ENCODE data around the gene NF1. TPM values are rescaled to one million over a fixed set of nuclear protein-coding genes. Genes with fewer than 3 reads are reported as not detected.

NF1 gene
- total and polyA plus RNA-seq, 2 donors (not counting 1 experiment from before 2014, with no cell fraction given), result 10.8 to 27.7 TPM

- Mint-ChIP-seq H3K4me3 (no peak overlapping the region), H3K4me1 (peaks cover 29% of the 10 kb centered on the region), H3K9me3 (ENCODE audit: insufficient read depth) (no peaks in the 10 kb centered on the region), H3K27ac (no peak overlapping the region), H3K27me3 (no peaks in the 10 kb centered on the region)
- ChIA-PET CTCF (interaction anchor here (0.7 to 10.8 kb wide), 5 partner anchors 50 to 160 kb away, joined by 3 to 125 read pairs (median 3); no protein-coding TSS in a partner anchor), POLR2A (no interaction called here)
- no peak overlapping the region for H2AFZ ChIP-seq (ENCODE audit: insufficient read depth, low read depth, low read length, poor library complexity, severe bottlenecking)
- H3K4me1 ChIP-seq (ENCODE audit: control insufficient read depth in 2 of 2, insufficient read depth in 2 of 2, low read length in 2 of 2), result peaks cover 5 to 6% of the 10 kb centered on the region in 2 donors
- no peaks in the 10 kb centered on the region for H3K36me3 ChIP-seq (replicated peaks in 1 of 2; ENCODE audit: control extremely low read depth in 1 of 2, control insufficient read depth in 1 of 2, extremely low read depth in 1 of 2, insufficient read depth in 2 of 2, low read length in 1 of 2)
- H3K9ac ChIP-seq (ENCODE audit: low read length), result no peak overlapping the region
- no peaks in the 10 kb centered on the region for H3K79me2 ChIP-seq (ENCODE audit: control insufficient read depth, insufficient read depth, low read length)
- H3K4me2 ChIP-seq (replicated peaks; ENCODE audit: low read depth, low read length, poor library complexity, severe bottlenecking), result no peak overlapping the region
- H3K4me3 ChIP-seq (ENCODE audit: control extremely low read depth in 1 of 5, extremely low read depth in 1 of 5, insufficient read depth in 1 of 5, low read depth in 2 of 5, low read length in 4 of 5), result no peak overlapping the region
- no peaks in the 10 kb centered on the region for H3K27me3 ChIP-seq (replicated peaks in 1 of 4; ENCODE audit: control extremely low read depth in 1 of 4, control insufficient read depth in 3 of 4, insufficient read depth in 4 of 4, low read length in 3 of 4)
- H3K27ac ChIP-seq (ENCODE audit: low read length in 2 of 2), result no peak overlapping the region
- no peak for TF ChIP-seq CTCF (IDR thresholded peaks at IDR 0.05)
- no peak for TF ChIP-seq EZH2 (IDR thresholded peaks at IDR 0.05; ENCODE audit: borderline replicate concordance, insufficient read depth, low read depth, low read length, poor library complexity, severe bottlenecking)
- H3K9me3 ChIP-seq (ENCODE audit: control extremely low read depth in 1 of 3, control insufficient read depth in 2 of 3, insufficient read depth in 1 of 3, low read length in 2 of 3), result no peaks in the 10 kb centered on the region
- intact Hi-C loops (cut with micrococcal nuclease), result no loop called here
- ATAC-seq (ENCODE audit: low read depth) (no peak), DNase-seq (no peak)
- H4K20me1 ChIP-seq (ENCODE audit: control insufficient read depth, insufficient read depth, low read length, poor library complexity, severe bottlenecking), result no peaks in the 10 kb centered on the region
Measured at GRCh38 chr17:31369266-31369665, 274.5 kb downstream of the NF1 start.

- Histone ChIP-seq H4K20me1 (ENCODE audit: control insufficient read depth, insufficient read depth, low read length, poor library complexity, severe bottlenecking) (no peaks in the 10 kb centered on the region), H3K9me3 (ENCODE audit: control extremely low read depth in 1 of 3, control insufficient read depth in 2 of 3, insufficient read depth in 1 of 3, low read length in 2 of 3) (no peaks in the 10 kb centered on the region), H3K4me3 (ENCODE audit: control extremely low read depth in 1 of 5, extremely low read depth in 1 of 5, insufficient read depth in 1 of 5, low read depth in 2 of 5, low read length in 4 of 5) (no peak overlapping the region), H3K36me3 (replicated peaks in 1 of 2; ENCODE audit: control extremely low read depth in 1 of 2, control insufficient read depth in 1 of 2, extremely low read depth in 1 of 2, insufficient read depth in 2 of 2, low read length in 1 of 2) (no peaks in the 10 kb centered on the region), H3K4me1 (ENCODE audit: control insufficient read depth in 2 of 2, insufficient read depth in 2 of 2, low read length in 2 of 2) (peaks cover 6 to 9% of the 10 kb centered on the region in 2 donors), H3K9ac (ENCODE audit: low read length) (no peak overlapping the region), H3K4me2 (replicated peaks; ENCODE audit: low read depth, low read length, poor library complexity, severe bottlenecking) (no peak overlapping the region), H2AFZ (ENCODE audit: insufficient read depth, low read depth, low read length, poor library complexity, severe bottlenecking) (no peak overlapping the region), H3K79me2 (ENCODE audit: control insufficient read depth, insufficient read depth, low read length) (no peaks in the 10 kb centered on the region), H3K27me3 (replicated peaks in 1 of 4; ENCODE audit: control extremely low read depth in 1 of 4, control insufficient read depth in 3 of 4, insufficient read depth in 4 of 4, low read length in 3 of 4) (no peaks in the 10 kb centered on the region), H3K27ac (ENCODE audit: low read length in 2 of 2) (no peak overlapping the region)
- TF ChIP-seq EZH2 (IDR thresholded peaks at IDR 0.05; ENCODE audit: borderline replicate concordance, insufficient read depth, low read depth, low read length, poor library complexity, severe bottlenecking) (no peak), CTCF (IDR thresholded peaks at IDR 0.05) (no peak)
- Mint-ChIP-seq H3K27me3 (no peaks in the 10 kb centered on the region), H3K4me3 (no peak overlapping the region), H3K9me3 (ENCODE audit: insufficient read depth) (no peaks in the 10 kb centered on the region), H3K27ac (no peak overlapping the region), H3K4me1 (peaks cover 31% of the 10 kb centered on the region)
- WGBS (ENCODE audit: insufficient coverage), result 100% methylated on average over 1 of the region's 4 CpGs
- ChIA-PET POLR2A (no interaction called here), CTCF (interaction anchor here (0.9 to 10.8 kb wide), 19 partner anchors 9 to 477 kb away, joined by 3 to 125 read pairs (median 6); no protein-coding TSS in a partner anchor)
- DNase-seq, result no peak
- ATAC-seq (ENCODE audit: low read depth), result no peak
- intact Hi-C loops (cut with micrococcal nuclease), result loop anchor here (2.0 to 10.0 kb wide), 3 partner anchors 51 to 277 kb away; partner anchors contain the start of genes EVI2A and NF1
Measured at GRCh38 chr17:31371511-31372097, 276.8 kb downstream of the NF1 start.
